Fibroblast of mammary gland (primary cell): ENCODE data around the gene RBP3.
A peak's percentile ranks its signal among the peaks of the same experiment; 100 is the strongest.

ENCODE experiments used
- DNase-seq: peaks from one replicate; pipeline ENCODE4 v3.0.0-alpha.2; 2010; ENCODE audit warnings: low read depth
- H3K4me3 ChIP-seq: 2 replicates; pipeline ENCODE4 v1.5.1; 2011; ENCODE audit warnings: low read depth, mild to moderate bottlenecking, low read length, moderate library complexity; ENCODE audit not compliant: control insufficient read depth
- TF ChIP-seq, protein P1 (sequence below): conservative IDR thresholded peaks from 2 replicates; pipeline ENCODE4 v1.5.1; 2011; ENCODE audit warnings: low read depth, low read length, inconsistent platforms; ENCODE audit not compliant: control insufficient read depth, insufficient read depth

The RBP3 gene

DNA sequence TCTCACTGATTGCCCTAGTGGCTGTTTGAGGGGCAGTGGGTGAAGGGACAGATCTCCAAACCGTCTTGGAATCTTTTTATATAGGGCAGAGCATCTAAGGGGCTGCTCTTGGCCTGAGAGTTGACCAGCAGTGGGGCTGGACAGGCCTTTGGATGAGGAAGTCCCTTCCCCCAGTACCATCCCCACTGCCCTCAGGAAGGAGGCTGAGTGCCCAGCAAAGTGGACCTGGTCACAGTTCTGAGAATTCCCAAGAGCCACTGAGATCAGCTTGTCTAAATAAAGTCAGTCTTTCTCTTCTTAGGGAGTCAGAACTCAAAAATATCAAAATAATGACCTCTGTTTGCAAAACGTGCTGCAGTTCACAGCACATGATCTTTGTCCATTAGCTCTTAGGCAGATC lies 42.6 kb upstream of the RBP3 start:
- no peak overlapping the region for H3K4me3 ChIP-seq
- no peak for DNase-seq
- TF ChIP-seq, protein P1, sequence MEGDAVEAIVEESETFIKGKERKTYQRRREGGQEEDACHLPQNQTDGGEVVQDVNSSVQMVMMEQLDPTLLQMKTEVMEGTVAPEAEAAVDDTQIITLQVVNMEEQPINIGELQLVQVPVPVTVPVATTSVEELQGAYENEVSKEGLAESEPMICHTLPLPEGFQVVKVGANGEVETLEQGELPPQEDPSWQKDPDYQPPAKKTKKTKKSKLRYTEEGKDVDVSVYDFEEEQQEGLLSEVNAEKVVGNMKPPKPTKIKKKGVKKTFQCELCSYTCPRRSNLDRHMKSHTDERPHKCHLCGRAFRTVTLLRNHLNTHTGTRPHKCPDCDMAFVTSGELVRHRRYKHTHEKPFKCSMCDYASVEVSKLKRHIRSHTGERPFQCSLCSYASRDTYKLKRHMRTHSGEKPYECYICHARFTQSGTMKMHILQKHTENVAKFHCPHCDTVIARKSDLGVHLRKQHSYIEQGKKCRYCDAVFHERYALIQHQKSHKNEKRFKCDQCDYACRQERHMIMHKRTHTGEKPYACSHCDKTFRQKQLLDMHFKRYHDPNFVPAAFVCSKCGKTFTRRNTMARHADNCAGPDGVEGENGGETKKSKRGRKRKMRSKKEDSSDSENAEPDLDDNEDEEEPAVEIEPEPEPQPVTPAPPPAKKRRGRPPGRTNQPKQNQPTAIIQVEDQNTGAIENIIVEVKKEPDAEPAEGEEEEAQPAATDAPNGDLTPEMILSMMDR = no peak

DNA sequence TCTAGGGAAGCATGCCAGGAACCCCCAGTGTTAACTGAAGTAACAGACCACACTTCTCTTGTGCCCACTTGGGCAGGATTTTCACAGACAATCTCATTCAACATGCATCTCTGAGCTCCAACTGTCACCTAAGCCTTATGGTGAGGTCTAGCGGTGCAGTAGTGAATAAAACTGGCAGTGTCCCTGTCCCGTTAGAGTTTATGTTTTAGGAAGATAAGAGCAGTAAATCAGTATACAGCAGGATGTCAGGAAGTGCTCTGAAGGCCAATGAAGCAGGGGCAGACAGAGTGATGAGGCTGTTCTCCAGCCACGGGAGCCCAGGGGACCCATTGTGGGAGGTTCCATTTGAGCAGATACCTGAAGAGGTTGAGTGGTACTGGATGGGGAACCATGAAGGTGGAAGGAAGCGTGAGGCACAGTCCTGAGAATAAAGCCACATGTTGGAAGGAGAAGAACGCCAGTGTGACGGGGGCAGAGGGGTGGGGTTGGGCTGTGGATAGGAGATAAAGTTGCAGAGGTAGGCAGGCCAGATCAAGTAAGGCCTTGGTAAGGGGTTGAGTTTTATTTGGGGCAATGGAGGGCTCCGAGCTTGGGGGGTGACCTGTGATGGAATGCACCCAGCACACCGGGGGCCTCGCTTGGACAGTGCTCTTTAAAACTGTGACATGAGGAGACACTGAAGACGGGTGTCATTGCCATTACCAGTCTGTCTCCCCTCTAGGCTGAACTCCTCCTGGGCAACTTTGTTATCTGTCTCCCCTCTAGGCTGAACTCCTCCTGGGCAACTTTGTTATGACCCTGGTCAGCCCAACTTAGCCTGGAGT lies 41.6 kb upstream of the RBP3 start:
- DNase-seq = no peak

DNA sequence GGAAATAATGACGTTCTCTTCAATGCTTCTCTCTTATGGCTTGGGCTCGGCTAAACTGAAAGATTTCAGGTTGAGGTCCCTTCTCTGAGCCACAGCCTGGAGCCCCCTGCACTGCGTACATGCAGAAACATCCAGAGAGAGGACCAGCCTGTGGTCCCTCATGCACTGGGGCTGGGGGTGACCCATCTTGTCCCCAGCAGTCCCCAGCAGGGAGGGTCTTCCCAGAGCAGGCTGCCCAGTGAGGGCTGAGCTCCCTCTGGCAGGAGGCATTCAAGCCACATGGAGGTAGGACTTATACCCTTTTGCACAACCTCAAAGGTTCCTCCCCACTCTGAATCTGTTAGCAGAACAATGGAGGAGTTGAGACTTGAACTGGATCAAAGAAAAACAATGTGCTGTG lies 40.8 kb upstream of the RBP3 start:
- H3K4me3 ChIP-seq = no peak overlapping the region
- TF ChIP-seq, protein P1 = no peak
- DNase-seq = no peak

More for the DNA sequence above, 41.6 kb upstream of the RBP3 start:
- TF ChIP-seq, protein P1 = no peak
- no peak overlapping the region for H3K4me3 ChIP-seq

DNA sequence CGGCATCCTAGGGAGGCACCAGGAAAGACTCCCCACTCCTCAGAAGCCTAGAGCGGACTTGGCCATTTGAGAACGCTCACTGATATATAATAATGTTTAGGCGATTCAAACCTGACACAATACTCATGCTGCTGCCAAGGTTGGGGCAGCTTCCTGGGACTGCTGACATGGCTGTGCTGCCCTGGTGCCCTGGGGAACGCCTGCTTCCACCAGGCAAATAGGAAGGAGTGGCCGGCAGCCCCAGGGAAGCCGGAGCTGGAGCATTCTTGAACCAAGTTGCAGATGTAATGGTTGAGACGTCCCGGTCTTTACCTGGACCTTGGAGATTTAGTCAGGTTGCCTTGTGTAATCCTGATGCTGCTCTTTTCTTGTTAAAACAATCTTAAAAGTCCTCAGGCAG lies 39.4 kb upstream of the RBP3 start:
- TF ChIP-seq, protein P1 = no peak
- no peak overlapping the region for H3K4me3 ChIP-seq
- no peak for DNase-seq

DNA sequence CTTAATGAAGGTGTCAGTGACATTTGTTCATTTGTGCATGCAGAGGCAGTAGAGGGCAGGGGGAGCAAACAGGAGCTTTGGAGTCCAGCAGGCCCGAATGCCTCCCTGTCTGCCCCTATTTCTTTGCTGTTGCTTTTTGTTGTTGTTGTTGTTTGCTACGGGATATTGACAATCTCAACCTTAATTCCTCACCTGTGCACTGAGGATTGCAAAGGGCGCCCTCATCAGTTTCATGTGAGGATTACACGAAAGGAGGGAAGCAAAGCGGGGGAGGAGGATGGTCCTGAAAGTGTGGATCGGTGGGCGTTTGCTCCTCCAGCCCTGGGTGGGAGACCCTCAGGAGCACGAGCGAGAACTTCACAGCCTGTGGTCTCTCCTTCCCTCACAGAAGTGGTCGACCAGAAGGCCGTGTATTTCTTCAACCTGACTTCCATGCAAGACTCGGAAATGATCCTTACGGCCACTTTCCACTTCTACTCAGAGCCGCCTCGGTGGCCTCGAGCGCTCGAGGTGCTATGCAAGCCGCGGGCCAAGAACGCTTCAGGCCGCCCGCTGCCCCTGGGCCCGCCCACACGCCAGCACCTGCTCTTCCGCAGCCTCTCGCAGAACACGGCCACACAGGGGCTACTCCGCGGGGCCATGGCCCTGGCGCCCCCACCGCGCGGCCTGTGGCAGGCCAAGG lies 38.6 kb upstream of the RBP3 start:
- H3K4me3 ChIP-seq = no peak overlapping the region
- no peak for DNase-seq
- TF ChIP-seq, protein P1 = peak; percentile 26

GRCh38 chr10:47310090-47310505 lies 38.1 kb upstream of the RBP3 start:
- H3K4me3 ChIP-seq = no peak overlapping the region
- no peak for DNase-seq
- TF ChIP-seq, protein P1 = no peak
